Pancreas (tissue), 10 donors: ENCODE measurements around the gene UBE3D. TPM values are rescaled to one million over a fixed set of nuclear protein-coding genes. Genes with fewer than 3 reads are reported as not detected.
"Not testable (repeated sequence)": the region's sequence is repeated elsewhere in the genome, so short reads cannot be mapped to it uniquely, and the experiment has no call there.

Source experiments
- ATAC-seq, 4 donors: fragments of 200-7000 bp; cut with Tn5 transposase; one replicate each; pipeline versions ENCODE4 v1.8.0 to v1.9.1; 2020; ENCODE audit warnings: mild to moderate bottlenecking in 4 of 4, moderate library complexity in 4 of 4
- DNase-seq, 6 donors: peaks; one replicate each; pipeline ENCODE4 v3.0.0-alpha.2; 2020
- FAIRE-seq: peaks from 2 replicates; lab custom pipeline; 2012; peaks lifted over from hg19 to GRCh38; lab: Jason Lieb, UNC
- H3K27ac ChIP-seq, 4 donors: fragments of 200-600 bp; sonication (generic); 1 replicate in 3 of 4; 2 replicates in 1 of 4; pipeline versions ENCODE4 v1.5.0 to v1.8.0; 2020
- H3K27me3 ChIP-seq, 4 donors: fragments of 200-600 bp; one replicate each; pipeline ENCODE4 v1.8.0; 2021
- H3K36me3 ChIP-seq, 3 donors: fragments of 200-600 bp; sonication (generic) in 1 of 3; one replicate each; pipeline versions ENCODE4 v1.5.0 to v1.8.0; 2020 to 2021
- H3K4me1 ChIP-seq, 3 donors: fragments of 200-600 bp; one replicate each; pipeline ENCODE4 v1.8.0; 2021
- H3K4me3 ChIP-seq, 4 donors: fragments of 200-600 bp; sonication (generic) in 2 of 4; one replicate each; pipeline versions ENCODE4 v1.5.0 to v1.8.0; 2020 to 2021
- H3K9me3 ChIP-seq, 4 donors: fragments of 200-600 bp; one replicate each; pipeline ENCODE4 v1.8.0; 2021
- WGBS, 2 donors: extraction: QIAGEN DNeasy Blood & Tissue Kit; methylation state at CpG; one replicate each; pipeline ENCODE4 v1.1.7; 2013; 5-methylcytosine and 5-hydroxymethylcytosine counted together
- intact Hi-C, 3 donors: fragments of 100-400 bp; cut with DNase I; formaldehyde crosslinking; loops; one replicate each; pipeline versions ENCODE4 v1.11.1 to v1.14.2; 2022
- polyA plus RNA-seq, 2 donors: library from polyadenylated mRNA; stranded (reverse); fragments of 200-250 nt; gene quantifications; one replicate each; pipeline ENCODE4 v1.2.3, GENCODE V29; 2013
- total RNA-seq, 6 donors: library from RNA; stranded (reverse); fragmentation: NEBNext Ultra II Directional in 4 of 6; extraction: Animal tissue kit (Norgen Biotek cat#: 25700) in 4 of 6; gene quantifications; one replicate each; pipeline versions ENCODE4 v1.2.1 to v1.2.4, GENCODE V29; 2021 to 2023
- TF ChIP-seq, protein P1 (sequence below), 4 donors: fragments of 200-600 bp; sonication (generic) in 3 of 4; IDR thresholded peaks; one replicate each; pipeline versions ENCODE4 v1.5.0 to v1.8.0; 2021; ENCODE audit warnings: antibody characterized with exemption in 4 of 4
- donor health status: healthy with polysubstance abuse.
- donor health status: DM: no; HTN: no; CAD: no; lungs with moderate emphysema.
- donor health status: DM: no; HTN: no; CAD: no.
- donor health status: control.
- donor health status: control.
- donor health status: Bipolar disorder and iron deficiency.
- donor health status: DM: yes; HTN: yes; CAD: no.
- donor health status: DM: no; HTN: no; CAD: no.
- donor health status: DM: no; HTN: no; CAD: no.
- donor health status: DM: yes; HTN: yes; CAD: no.

The UBE3D gene
- total and polyA plus RNA-seq, 8 donors = 3.2 to 6.9 (median 4.1) TPM

DNA sequence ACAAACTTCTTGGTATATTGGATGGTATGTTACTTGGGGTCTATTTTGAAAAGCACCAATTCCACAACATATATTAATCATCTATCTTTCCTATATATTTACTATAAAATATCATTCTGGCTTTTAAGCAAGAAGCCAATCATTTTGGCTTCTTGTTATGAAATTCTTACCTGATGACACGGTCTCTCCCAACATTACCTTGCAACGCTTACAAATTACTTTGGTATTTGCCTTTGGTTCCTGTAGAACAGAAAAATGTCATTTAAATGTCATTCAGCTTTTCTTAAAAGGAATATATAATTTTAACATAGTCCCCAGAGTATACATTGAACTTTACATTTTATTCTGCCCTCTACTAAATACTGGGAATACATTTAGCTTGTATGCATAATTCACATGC, 27.4 kb downstream of the UBE3D start:
- WGBS, 2 donors = 96 to 99% methylated on average over 2 of the region's 2 CpGs
- FAIRE-seq (no peak), DNase-seq (no peak), ATAC-seq (no peak)
- Histone ChIP-seq H3K9me3 (no peaks in the 10 kb centered on the region), H3K4me1 (no peaks in the 10 kb centered on the region), H3K27me3 (no peaks in the 10 kb centered on the region), H3K36me3 (no peaks in the 10 kb centered on the region), H3K4me3 (no peak overlapping the region), H3K27ac (no peak overlapping the region)
- TF ChIP-seq, protein P1, sequence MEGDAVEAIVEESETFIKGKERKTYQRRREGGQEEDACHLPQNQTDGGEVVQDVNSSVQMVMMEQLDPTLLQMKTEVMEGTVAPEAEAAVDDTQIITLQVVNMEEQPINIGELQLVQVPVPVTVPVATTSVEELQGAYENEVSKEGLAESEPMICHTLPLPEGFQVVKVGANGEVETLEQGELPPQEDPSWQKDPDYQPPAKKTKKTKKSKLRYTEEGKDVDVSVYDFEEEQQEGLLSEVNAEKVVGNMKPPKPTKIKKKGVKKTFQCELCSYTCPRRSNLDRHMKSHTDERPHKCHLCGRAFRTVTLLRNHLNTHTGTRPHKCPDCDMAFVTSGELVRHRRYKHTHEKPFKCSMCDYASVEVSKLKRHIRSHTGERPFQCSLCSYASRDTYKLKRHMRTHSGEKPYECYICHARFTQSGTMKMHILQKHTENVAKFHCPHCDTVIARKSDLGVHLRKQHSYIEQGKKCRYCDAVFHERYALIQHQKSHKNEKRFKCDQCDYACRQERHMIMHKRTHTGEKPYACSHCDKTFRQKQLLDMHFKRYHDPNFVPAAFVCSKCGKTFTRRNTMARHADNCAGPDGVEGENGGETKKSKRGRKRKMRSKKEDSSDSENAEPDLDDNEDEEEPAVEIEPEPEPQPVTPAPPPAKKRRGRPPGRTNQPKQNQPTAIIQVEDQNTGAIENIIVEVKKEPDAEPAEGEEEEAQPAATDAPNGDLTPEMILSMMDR (IDR thresholded peaks at IDR 0.05) = no peak
- intact Hi-C loops = no loop called here

GRCh38 chr6:83031689-83032088, 34.0 kb downstream of the UBE3D start:
- WGBS, 2 donors = 98 to 99% methylated on average over 6 of the region's 6 CpGs

GRCh38 chr6:83019741-83020140, 45.9 kb downstream of the UBE3D start:
- Histone ChIP-seq H3K4me1 (no peaks in the 10 kb centered on the region), H3K27ac (no peak overlapping the region), H3K27me3 (no peaks in the 10 kb centered on the region), H3K4me3 (no peak overlapping the region), H3K36me3 (peaks cover 0 to 16% (median 4%) of the 10 kb centered on the region in 3 donors), H3K9me3 (no peaks in the 10 kb centered on the region)
- FAIRE-seq (no peak), ATAC-seq (no peak), DNase-seq (no peak)
- intact Hi-C loops = no loop called here
- TF ChIP-seq, protein P1 (IDR thresholded peaks at IDR 0.05) = no peak
- WGBS, 2 donors = 92 to 95% methylated on average over 4 of the region's 4 CpGs

More at GRCh38 chr6:83031689-83032088, 34.0 kb downstream of the UBE3D start:
- Histone ChIP-seq H3K27me3 (no peaks in the 10 kb centered on the region), H3K36me3 (peaks cover 0 to 6% (median 0%) of the 10 kb centered on the region in 3 donors), H3K4me1 (no peaks in the 10 kb centered on the region), H3K27ac (no peak overlapping the region), H3K4me3 (no peak overlapping the region), H3K9me3 (no peaks in the 10 kb centered on the region)
- DNase-seq (no peak), FAIRE-seq (no peak), ATAC-seq (no peak)
- TF ChIP-seq, protein P1 (IDR thresholded peaks at IDR 0.05) = no peak
- intact Hi-C loops = no loop called here

DNA sequence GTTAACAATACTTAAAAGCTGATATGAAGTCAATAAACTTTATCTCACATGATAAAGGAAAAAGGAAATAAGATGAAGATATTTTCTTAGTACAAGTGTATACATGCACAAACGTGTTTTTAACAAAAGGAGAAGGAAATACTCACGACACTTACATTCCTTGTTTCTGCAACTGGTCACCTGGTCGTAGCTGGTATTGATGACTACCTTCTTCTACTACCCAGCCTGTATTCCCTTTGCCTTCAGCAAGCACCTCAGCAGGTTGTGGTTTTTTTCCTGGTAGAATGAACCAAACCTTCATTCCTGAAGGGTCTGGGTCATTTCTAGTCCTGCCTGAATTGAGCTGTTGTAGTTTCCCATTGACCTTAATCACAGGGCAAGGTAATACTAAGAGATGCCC, 54.5 kb downstream of the UBE3D start:
- H3K27me3 ChIP-seq = not testable (repeated sequence)

GRCh38 chr6:83008626-83009025, 57.0 kb downstream of the UBE3D start:
- H3K9me3 ChIP-seq = no peaks in the 10 kb centered on the region
- H3K27ac ChIP-seq = no peak overlapping the region
- ATAC-seq (peak in 1 of 4 donors; percentile 44), FAIRE-seq (no peak), DNase-seq (no peak)
- peaks cover 0 to 6% (median 0%) of the 10 kb centered on the region in 3 donors for H3K4me1 ChIP-seq
- H3K27me3 ChIP-seq = no peaks in the 10 kb centered on the region
- WGBS, 2 donors = 11 to 13% methylated on average over 1 of the region's 1 CpG
- no peak overlapping the region for H3K4me3 ChIP-seq
- TF ChIP-seq, protein P1 (IDR thresholded peaks at IDR 0.05) = no peak
- intact Hi-C loops = no loop called here
- no peaks in the 10 kb centered on the region for H3K36me3 ChIP-seq

More for the DNA sequence above, 54.5 kb downstream of the UBE3D start:
- H3K27ac ChIP-seq, H3K4me3 ChIP-seq, H3K36me3 ChIP-seq, H3K4me1 ChIP-seq, intact Hi-C loops, H3K9me3 ChIP-seq, ATAC-seq, DNase-seq, FAIRE-seq: not testable (repeated sequence)
- WGBS, 2 donors = 75 to 90% methylated on average over 3 of the region's 3 CpGs
